AG04449 (cell line): ENCODE results near the gene VRTN.

Source experiments
- CTCF ChIA-PET: fragments of 350-600 bp; formaldehyde crosslinking; extraction: SDS; loops from one replicate; lab custom pipeline; 2021; ENCODE audit warnings: antibody characterized with exemption; lab: Yijun Ruan, JAX
- POLR2A ChIA-PET: fragments of 400-600, 350-600 bp; formaldehyde crosslinking; extraction: SDS; loops from one replicate; lab custom pipeline; 2020; ENCODE audit warnings: antibody characterized with exemption, inconsistent platforms; lab: Yijun Ruan, JAX
- DNase-seq: peaks from one replicate; pipeline ENCODE4 v3.0.0-alpha.2; 2010; ENCODE audit warnings: low read depth, low spot score
- H3K4me3 ChIP-seq: 2 replicates; pipeline ENCODE4 v1.5.1; 2011; ENCODE audit warnings: low read depth, mild to moderate bottlenecking, control low read depth, low read length
- TF ChIP-seq, protein P1 (sequence below): IDR thresholded peaks from one replicate; pipeline ENCODE4 v1.5.1; 2011; ENCODE audit warnings: mild to moderate bottlenecking, moderate library complexity, low read length, control low read depth, inconsistent platforms; ENCODE audit not compliant: insufficient read depth; ENCODE audit errors: missing control alignments

Gene VRTN

DNA sequence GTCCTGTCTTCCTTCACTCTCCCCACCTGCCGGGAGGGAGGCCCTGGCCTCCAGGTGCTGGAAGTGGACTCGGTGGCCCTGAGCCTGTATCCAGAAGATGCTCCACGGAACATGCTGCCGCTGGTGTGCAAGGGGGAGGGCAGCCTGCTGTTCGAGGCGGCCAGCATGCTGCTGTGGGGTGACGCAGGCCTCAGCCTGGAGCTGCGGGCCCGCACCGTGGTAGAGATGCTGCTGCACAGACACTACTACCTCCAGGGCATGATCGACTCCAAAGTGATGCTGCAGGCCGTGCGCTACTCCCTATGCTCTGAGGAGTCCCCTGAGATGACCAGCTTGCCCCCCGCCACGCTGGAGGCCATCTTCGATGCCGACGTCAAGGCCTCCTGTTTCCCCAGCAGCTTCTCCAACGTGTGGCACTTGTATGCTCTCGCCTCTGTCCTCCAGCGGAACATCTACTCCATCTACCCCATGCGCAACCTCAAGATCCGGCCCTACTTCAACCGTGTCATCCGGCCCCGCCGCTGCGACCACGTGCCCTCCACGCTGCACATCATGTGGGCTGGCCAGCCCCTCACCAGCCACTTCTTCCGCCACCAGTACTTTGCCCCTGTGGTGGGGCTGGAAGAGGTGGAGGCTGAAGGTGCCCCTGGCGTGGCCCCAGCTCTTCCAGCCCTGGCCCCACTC lies 8.8 kb downstream of the VRTN start:
- CTCF ChIA-PET = interaction anchor here (7.7 kb wide), 1 partner anchor 123 kb away, joined by 85 read pairs; no protein-coding TSS in a partner anchor
- POLR2A ChIA-PET = no interaction called here
- DNase-seq = no peak
- no peak overlapping the region for H3K4me3 ChIP-seq
- TF ChIP-seq, protein P1, sequence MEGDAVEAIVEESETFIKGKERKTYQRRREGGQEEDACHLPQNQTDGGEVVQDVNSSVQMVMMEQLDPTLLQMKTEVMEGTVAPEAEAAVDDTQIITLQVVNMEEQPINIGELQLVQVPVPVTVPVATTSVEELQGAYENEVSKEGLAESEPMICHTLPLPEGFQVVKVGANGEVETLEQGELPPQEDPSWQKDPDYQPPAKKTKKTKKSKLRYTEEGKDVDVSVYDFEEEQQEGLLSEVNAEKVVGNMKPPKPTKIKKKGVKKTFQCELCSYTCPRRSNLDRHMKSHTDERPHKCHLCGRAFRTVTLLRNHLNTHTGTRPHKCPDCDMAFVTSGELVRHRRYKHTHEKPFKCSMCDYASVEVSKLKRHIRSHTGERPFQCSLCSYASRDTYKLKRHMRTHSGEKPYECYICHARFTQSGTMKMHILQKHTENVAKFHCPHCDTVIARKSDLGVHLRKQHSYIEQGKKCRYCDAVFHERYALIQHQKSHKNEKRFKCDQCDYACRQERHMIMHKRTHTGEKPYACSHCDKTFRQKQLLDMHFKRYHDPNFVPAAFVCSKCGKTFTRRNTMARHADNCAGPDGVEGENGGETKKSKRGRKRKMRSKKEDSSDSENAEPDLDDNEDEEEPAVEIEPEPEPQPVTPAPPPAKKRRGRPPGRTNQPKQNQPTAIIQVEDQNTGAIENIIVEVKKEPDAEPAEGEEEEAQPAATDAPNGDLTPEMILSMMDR = no peak

DNA sequence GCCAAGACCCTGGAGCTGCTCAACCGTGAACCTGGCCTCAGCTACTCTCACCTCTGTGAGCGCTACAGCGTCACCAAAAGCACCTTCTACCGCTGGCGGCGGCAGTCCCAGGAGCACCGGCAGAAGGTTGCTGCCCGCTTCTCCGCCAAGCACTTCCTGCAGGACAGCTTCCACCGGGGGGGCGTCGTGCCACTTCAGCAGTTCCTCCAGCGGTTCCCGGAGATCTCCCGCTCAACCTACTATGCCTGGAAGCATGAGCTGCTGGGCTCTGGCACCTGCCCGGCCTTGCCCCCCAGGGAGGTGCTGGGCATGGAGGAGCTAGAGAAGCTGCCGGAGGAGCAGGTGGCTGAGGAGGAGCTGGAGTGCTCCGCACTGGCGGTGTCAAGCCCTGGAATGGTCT lies 9.3 kb downstream of the VRTN start:
- POLR2A ChIA-PET = no interaction called here
- no peak for DNase-seq
- CTCF ChIA-PET = interaction anchor here (1.0 to 7.7 kb wide), 2 partner anchors 122 to 135 kb away, joined by 3 to 85 read pairs; no protein-coding TSS in a partner anchor
- no peak overlapping the region for H3K4me3 ChIP-seq
- TF ChIP-seq, protein P1 = no peak

DNA sequence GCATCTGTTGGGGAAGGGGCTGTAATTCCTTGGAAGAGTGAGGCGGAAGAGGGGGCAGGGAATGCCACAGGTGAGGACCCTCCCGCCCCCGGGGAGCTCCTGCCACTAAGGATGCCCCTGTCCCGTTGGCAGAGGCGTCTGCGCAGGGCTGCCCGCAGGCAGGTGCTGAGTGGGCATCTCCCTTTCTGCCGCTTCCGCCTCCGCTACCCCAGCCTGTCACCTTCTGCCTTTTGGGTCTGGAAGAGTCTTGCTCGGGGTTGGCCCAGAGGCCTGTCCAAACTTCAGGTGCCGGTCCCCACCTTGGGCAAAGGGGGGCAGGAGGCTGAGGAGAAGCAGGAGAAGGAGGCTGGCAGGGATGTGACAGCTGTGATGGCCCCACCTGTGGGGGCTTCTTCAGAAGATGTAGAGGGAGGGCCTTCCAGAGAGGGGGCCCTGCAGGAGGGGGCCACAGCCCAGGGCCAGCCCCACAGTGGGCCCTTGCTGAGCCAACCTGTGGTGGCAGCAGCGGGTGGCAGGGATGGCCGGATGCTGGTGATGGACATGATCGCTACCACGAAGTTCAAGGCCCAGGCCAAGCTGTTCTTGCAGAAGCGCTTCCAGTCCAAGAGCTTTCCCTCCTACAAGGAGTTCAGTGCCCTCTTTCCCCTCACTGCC lies 10.0 kb downstream of the VRTN start:
- POLR2A ChIA-PET = no interaction called here
- CTCF ChIA-PET = interaction anchor here (1.0 to 7.7 kb wide), 3 partner anchors 8 to 134 kb away, joined by 3 to 85 read pairs (median 7); no protein-coding TSS in a partner anchor

DNA sequence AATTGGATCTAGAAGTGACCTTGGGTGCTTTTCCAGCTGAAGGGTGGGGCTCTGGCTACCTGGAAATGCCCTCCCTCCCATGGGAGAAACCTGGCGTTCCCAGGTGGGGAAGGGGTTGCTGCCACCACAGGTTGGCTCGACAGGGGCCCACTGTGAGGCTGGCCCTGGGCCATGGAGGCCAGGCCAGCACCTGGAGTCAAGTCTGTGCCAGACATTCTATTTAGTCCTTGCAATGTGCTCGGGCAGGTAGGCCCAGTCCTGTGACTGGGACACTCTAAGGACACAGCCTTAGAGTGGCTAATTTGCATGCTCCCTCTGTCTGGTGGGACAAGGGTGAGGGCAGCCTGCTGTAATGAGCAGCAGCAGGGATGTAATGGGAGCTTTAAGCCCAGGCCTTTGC lies 11.9 kb downstream of the VRTN start:
- DNase-seq = no peak
- H3K4me3 ChIP-seq = no peak overlapping the region
- POLR2A ChIA-PET = no interaction called here
- CTCF ChIA-PET = interaction anchor here (0.5 to 7.7 kb wide), 6 partner anchors 10 to 442 kb away, joined by 3 to 85 read pairs (median 6); no protein-coding TSS in a partner anchor
- TF ChIP-seq, protein P1 = no peak

More for the DNA sequence above, 10.0 kb downstream of the VRTN start:
- TF ChIP-seq, protein P1 = no peak
- no peak overlapping the region for H3K4me3 ChIP-seq
- DNase-seq = no peak

DNA sequence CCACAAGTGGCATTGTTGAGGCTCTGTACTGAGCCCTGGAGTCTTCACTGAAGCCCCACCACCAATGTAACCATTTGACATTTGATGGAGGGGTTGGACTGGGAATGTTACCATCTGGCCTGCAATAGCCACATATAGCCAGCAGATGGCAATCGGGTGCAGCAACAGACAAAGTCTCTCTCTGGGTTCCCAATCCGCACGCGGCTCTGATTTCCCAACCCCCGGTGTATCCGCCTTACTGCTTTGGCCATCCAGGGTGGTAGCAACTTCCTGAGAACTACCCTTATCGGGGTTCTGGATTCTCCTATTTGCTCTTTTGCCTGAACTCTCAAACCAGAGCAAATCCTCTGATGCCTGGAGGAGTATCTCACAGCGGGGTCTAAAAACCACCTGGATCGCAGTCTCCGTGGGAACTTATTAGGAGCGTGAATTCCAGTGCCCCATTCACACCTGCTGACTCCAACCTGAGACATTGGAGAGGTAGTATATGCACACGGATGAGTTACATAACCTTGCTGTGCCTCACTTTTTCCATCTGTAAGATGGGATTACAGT lies 14.2 kb downstream of the VRTN start:
- no peak overlapping the region for H3K4me3 ChIP-seq
- ChIA-PET POLR2A (no interaction called here), CTCF (interaction anchor here (1.0 to 8.0 kb wide), 7 partner anchors 10 to 247 kb away, joined by 3 to 131 read pairs (median 4); no protein-coding TSS in a partner anchor)
- TF ChIP-seq, protein P1 = peak; percentile 93
- DNase-seq = peak; percentile 12
